Esophagus squamous epithelium (tissue), 4 donors: ENCODE data around the gene CYP2S1.

Experiments used
- POLR2A ChIP-seq, 4 donors: fragments of 450-650 bp; IDR thresholded peaks; one replicate each; pipeline ENCODE4 v1.6.1; 2017; ENCODE audit warnings: antibody characterized with exemption in 4 of 4, mild to moderate bottlenecking in 4 of 4, moderate library complexity in 3 of 4
- TF ChIP-seq, protein P1 (sequence below), 6 experiments: fragments of 450-650 bp in 4 of 6; fragments of 200-600 bp in 2 of 6; sonication (generic) in 2 of 6; IDR thresholded peaks; one replicate each; pipeline ENCODE4 v1.5.1; 2016 to 2019; ENCODE audit warnings: antibody characterized with exemption in 6 of 6, mild to moderate bottlenecking in 4 of 6, moderate library complexity in 4 of 6

DNA sequence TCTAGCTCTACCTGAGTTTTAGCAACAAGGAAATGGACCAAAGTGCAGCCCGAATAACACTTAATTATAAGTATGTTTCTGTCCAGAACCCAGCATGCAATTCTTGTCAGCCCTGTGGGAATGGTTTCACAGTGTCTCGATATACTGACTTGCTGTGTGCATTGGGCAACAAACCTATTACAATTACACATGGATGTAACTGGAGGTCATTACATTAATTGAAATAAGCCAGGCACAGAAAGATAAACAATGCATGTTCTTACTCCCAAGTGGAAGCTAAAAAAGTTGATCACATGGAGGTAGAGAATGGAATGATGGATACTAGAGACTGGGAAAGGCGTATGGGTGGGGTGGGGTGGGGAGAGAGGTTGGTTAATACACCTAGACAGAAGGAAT is 5.1 kb upstream of the CYP2S1 start:
- TF ChIP-seq, protein P1, sequence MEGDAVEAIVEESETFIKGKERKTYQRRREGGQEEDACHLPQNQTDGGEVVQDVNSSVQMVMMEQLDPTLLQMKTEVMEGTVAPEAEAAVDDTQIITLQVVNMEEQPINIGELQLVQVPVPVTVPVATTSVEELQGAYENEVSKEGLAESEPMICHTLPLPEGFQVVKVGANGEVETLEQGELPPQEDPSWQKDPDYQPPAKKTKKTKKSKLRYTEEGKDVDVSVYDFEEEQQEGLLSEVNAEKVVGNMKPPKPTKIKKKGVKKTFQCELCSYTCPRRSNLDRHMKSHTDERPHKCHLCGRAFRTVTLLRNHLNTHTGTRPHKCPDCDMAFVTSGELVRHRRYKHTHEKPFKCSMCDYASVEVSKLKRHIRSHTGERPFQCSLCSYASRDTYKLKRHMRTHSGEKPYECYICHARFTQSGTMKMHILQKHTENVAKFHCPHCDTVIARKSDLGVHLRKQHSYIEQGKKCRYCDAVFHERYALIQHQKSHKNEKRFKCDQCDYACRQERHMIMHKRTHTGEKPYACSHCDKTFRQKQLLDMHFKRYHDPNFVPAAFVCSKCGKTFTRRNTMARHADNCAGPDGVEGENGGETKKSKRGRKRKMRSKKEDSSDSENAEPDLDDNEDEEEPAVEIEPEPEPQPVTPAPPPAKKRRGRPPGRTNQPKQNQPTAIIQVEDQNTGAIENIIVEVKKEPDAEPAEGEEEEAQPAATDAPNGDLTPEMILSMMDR (IDR thresholded peaks at IDR 0.05) = no peak
- no peak for TF ChIP-seq POLR2A (IDR thresholded peaks at IDR 0.05)
